ENCODE data around the gene CSNK1G1. TPM values are rescaled to one million over a fixed set of nuclear protein-coding genes. Genes with fewer than 3 reads are reported as not detected.
A peak's percentile ranks its signal among the peaks of the same experiment; 100 is the strongest.

The CSNK1G1 gene
- 31.8 and 36.3 TPM in 2 replicates for polyA plus RNA-seq (2011; rRNA removed)
- 5.2 and 6.9 TPM in 2 replicates for polyA plus RNA-seq (2012; cell fraction: cytosol; rRNA removed)
- 4.8 and 6.0 TPM in 2 replicates for polyA plus RNA-seq (2012; cell fraction: nucleus; rRNA removed)
- 10.4 to 12.5 TPM (median 11.0 TPM) in 3 replicates for polyA plus RNA-seq (2017; fragmentation: RNase III; extraction: RNeasy Plus Mini Kit Qiagen cat#74134 plus additional on column Dnase treatment)
- polyA minus RNA-seq (2011; rRNA and poly(A)+ RNA removed): 48.8 and 50.5 TPM in 2 replicates

DNA sequence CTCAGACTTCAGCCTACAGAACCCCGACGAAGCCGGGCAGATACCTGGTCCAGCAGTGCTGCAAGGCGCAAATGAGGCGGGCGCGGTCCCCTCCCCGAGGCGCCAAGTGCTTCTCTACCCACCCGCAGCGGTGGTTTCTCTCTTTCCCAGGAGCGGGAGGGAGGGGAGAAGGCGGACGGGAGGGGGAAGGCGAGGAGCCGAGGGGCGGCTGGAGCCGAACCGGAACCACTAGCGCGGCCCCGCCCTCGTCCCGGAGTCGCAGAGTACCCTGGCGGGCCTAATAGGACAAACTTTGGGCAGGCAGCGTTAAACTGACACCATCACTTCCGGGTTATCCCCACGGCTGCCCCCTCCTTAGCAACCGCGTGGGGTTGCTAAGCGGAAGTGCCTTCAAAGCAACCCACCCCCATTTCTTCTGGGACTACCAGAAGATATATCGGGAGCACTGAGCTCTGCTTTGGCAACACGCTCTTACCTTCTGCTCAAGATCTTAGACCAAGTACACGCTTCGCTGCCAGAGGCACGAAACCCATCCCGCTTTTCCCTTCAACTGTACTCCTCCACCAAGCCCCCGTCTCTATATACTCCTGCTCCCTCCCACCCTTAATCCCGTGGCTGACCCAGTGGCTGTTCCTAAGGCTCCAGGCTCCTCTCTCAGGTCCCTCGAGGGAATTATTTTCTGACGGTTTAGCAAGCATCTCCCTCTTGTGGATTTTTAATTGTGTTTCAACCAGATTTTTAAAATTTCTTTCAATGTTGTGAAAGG, at the start of gene CSNK1G1:
TSS of gene CSNK1G1 (minus strand) at position 230 of the 766 bp plus-strand sequence. CDS start 55,674 bp downstream, outside the sequence.
- FAIRE-seq: peak; percentile 28
- CTCF ChIA-PET: interaction anchor here (0.6 to 2.7 kb wide), 20 partner anchors 9 to 325 kb away, joined by 3 to 11 read pairs (median 4); partner anchors contain the start of genes PPIB and TRIP4
- TF ChIP-seq, protein P1, sequence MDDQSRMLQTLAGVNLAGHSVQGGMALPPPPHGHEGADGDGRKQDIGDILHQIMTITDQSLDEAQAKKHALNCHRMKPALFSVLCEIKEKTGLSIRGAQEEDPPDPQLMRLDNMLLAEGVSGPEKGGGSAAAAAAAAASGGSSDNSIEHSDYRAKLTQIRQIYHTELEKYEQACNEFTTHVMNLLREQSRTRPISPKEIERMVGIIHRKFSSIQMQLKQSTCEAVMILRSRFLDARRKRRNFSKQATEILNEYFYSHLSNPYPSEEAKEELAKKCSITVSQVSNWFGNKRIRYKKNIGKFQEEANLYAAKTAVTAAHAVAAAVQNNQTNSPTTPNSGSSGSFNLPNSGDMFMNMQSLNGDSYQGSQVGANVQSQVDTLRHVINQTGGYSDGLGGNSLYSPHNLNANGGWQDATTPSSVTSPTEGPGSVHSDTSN (IDR thresholded peaks at IDR 0.05): peak; percentile 70
- TF ChIP-seq MAZ (IDR thresholded peaks at IDR 0.05; ENCODE audit: borderline replicate concordance, low read depth, low read length) (peak; percentile 69; the same call in 1 of the 2 replicates), ELK1 (IDR thresholded peaks at IDR 0.05; ENCODE audit: low read depth, low read length) (no peak), HDAC2 (IDR thresholded peaks at IDR 0.05) (no peak), BCL3 (IDR thresholded peaks at IDR 0.05) (0 out of 3 replicates have a peak, but pooled peaks have one; percentile 45), EHF (CRISPR knock-in tag; IDR thresholded peaks at IDR 0.05) (no peak), RNF2 (IDR thresholded peaks at IDR 0.05; ENCODE audit: borderline replicate concordance, low read depth) (no peak), GATA3 (IDR thresholded peaks at IDR 0.05; ENCODE audit: borderline replicate concordance) (peak; percentile 32; the same call in 1 of the 2 replicates), TFCP2L1 (CRISPR knock-in tag; IDR thresholded peaks at IDR 0.05) (no peak), ESRRA (IDR thresholded peaks at IDR 0.05; ENCODE audit: borderline replicate concordance, low read length) (no peak), SMC3 (IDR thresholded peaks at IDR 0.05) (peak; percentile 85), JUNB (IDR thresholded peaks at IDR 0.05) (no peak), CTCF (IDR thresholded peaks at IDR 0.05) (peak; percentile 79), HOXB13 (CRISPR knock-in tag; IDR thresholded peaks at IDR 0.05; ENCODE audit: low read depth) (no peak), PHF8 (IDR thresholded peaks at IDR 0.05; ENCODE audit: borderline replicate concordance, low read depth) (no peak), RFX5 (IDR thresholded peaks at IDR 0.05) (peak; percentile 56; the same call in 1 of the 2 replicates), POLR2A (IDR thresholded peaks at IDR 0.05; ENCODE audit: low read length) (peak; percentile 44; the same call in 1 of the 2 replicates), JUN (IDR thresholded peaks at IDR 0.05) (peak in 1 of 2 experiments; percentile 71; a peak in 2 of 5 replicates), POLR2AphosphoS2 (conservative IDR thresholded peaks at IDR 0.05; ENCODE audit: low read length) (peak; percentile 60), MAX (IDR thresholded peaks at IDR 0.05) (peak; percentile 68), BHLHE40 (IDR thresholded peaks at IDR 0.05; ENCODE audit: low read depth, low read length) (no peak), RAD21 (conservative IDR thresholded peaks at IDR 0.05 in 1 of 2, IDR thresholded peaks at IDR 0.05 in 1 of 2) (peak; percentile 70 to 83), NFE2L2 (conservative IDR thresholded peaks at IDR 0.05; ENCODE audit: low read length) (no peak), MYC (IDR thresholded peaks at IDR 0.05; ENCODE audit: borderline replicate concordance, low read length) (0 out of 2 replicates have a peak, but pooled peaks have one; percentile 19), EHMT2 (IDR thresholded peaks at IDR 0.05; ENCODE audit: low read depth) (no peak), FOXS1 (CRISPR knock-in tag; IDR thresholded peaks at IDR 0.05) (no peak)
- TF ChIP-seq, protein P2, sequence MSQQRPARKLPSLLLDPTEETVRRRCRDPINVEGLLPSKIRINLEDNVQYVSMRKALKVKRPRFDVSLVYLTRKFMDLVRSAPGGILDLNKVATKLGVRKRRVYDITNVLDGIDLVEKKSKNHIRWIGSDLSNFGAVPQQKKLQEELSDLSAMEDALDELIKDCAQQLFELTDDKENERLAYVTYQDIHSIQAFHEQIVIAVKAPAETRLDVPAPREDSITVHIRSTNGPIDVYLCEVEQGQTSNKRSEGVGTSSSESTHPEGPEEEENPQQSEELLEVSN (IDR thresholded peaks at IDR 0.05; ENCODE audit: borderline replicate concordance, low read depth): no peak
- TF ChIP-seq, protein P3, sequence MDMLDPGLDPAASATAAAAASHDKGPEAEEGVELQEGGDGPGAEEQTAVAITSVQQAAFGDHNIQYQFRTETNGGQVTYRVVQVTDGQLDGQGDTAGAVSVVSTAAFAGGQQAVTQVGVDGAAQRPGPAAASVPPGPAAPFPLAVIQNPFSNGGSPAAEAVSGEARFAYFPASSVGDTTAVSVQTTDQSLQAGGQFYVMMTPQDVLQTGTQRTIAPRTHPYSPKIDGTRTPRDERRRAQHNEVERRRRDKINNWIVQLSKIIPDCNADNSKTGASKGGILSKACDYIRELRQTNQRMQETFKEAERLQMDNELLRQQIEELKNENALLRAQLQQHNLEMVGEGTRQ (IDR thresholded peaks at IDR 0.05): no peak

More for the DNA sequence above, at the start of gene CSNK1G1:
- WGBS (ENCODE audit: missing lambda C conversion rate): under 1% methylated on average over 23 of the region's 42 CpGs
- POLR2A ChIA-PET: interaction anchor here (0.9 to 1.5 kb wide), 6 partner anchors 31 to 146 kb away, joined by 3 to 11 read pairs (median 3); partner anchors contain the start of gene TRIP4
- H3K9me3 ChIP-seq: no peaks in the 10 kb centered on the region
- peak within 1 kb of the TSS; percentile 82 for H3K4me3 ChIP-seq
- peaks cover 13% of the 10 kb centered on the region for H3K4me1 ChIP-seq
- DNase-seq (ENCODE audit: low read depth in 1 of 2, low spot score in 1 of 2) (peak; percentile 93 to 98), ATAC-seq (peak; percentile 98 to 99)
- peak within 1 kb of the TSS; percentile 90 to 94 for H3K27ac ChIP-seq
- H3K4me2 ChIP-seq: peak within 1 kb of the TSS; percentile 89

Data from A549 (cell line).